ENCODE results near the gene SRY. TPM values are rescaled to one million over a fixed set of nuclear protein-coding genes. Genes with fewer than 3 reads are reported as not detected.

SRY gene
- total and polyA plus RNA-seq, 10 of the 15 experiments (the other 5 are each of a cell fraction or from before 2014, with no cell fraction given), result not detected

- TF ChIP-seq ZBTB4 (CRISPR knock-in tag; IDR thresholded peaks at IDR 0.05) (no peak), MYB (IDR thresholded peaks at IDR 0.05; ENCODE audit: borderline replicate concordance, low read depth, low read length) (no peak), CHD1 (IDR thresholded peaks at IDR 0.05; ENCODE audit: low read depth, low read length) (no peak), CBX3 (IDR thresholded peaks at IDR 0.05; ENCODE audit: borderline replicate concordance, low read depth) (no peak)
These were observed 12.8 kb upstream of the SRY start (continued) for GRCh38 chrY:2800246-2800645.

- Histone ChIP-seq H4K20me1 (ENCODE audit: control insufficient read depth, insufficient read depth) (no peaks in the 10 kb centered on the region), H3K4me1 (ENCODE audit: control insufficient read depth, insufficient read depth, low read length) (no peaks in the 10 kb centered on the region), H3K27ac (ENCODE audit: control insufficient read depth, insufficient read depth) (no peak overlapping the region), H3K4me2 (ENCODE audit: control insufficient read depth, insufficient read depth) (no peak overlapping the region), H3K4me3 (no peak overlapping the region), H3K27me3 (replicated peaks in 1 of 2; ENCODE audit: control insufficient read depth in 2 of 2, insufficient read depth in 2 of 2, low read length in 1 of 2) (no peaks in the 10 kb centered on the region), H3K79me2 (ENCODE audit: control insufficient read depth, insufficient read depth, low read length) (no peaks in the 10 kb centered on the region), H3K9me3 (replicated peaks; ENCODE audit: control insufficient read depth, insufficient read depth, low read length) (no peaks in the 10 kb centered on the region), H3K36me3 (ENCODE audit: control insufficient read depth in 2 of 2, insufficient read depth in 2 of 2, low read length in 1 of 2) (no peaks in the 10 kb centered on the region), H3K9ac (ENCODE audit: control insufficient read depth, insufficient read depth, low read length) (no peak overlapping the region), H2AFZ (ENCODE audit: control insufficient read depth, low read depth, low read length) (no peak overlapping the region)
- DNase-seq (ENCODE audit: low read depth, low spot score) (no peak), ATAC-seq (no peak), FAIRE-seq (no peak)
- ChIA-PET POLR2A (no interaction called here), RAD21 (ENCODE audit: unreplicated experiment) (no interaction called here), SMC1A (ENCODE audit: uncharacterized antibody, unreplicated experiment) (no interaction called here), CTCF (no interaction called here)
- TF ChIP-seq FOS (IDR thresholded peaks at IDR 0.05; ENCODE audit: borderline replicate concordance, extremely low read depth, insufficient read length) (no peak), SREBF1 (IDR thresholded peaks at IDR 0.05; ENCODE audit: low read length) (no peak), SUPT20H (IDR thresholded peaks at IDR 0.05; ENCODE audit: borderline replicate concordance, control insufficient read depth, low read depth, low read length) (no peak), CREB1 (IDR thresholded peaks at IDR 0.05; ENCODE audit: low read depth) (no peak), BHLHE40 (IDR thresholded peaks at IDR 0.05; ENCODE audit: borderline replicate concordance in 1 of 2, low read depth in 2 of 2, low read length in 1 of 2) (no peak)
- intact Hi-C loops (cut with micrococcal nuclease; ENCODE audit: unreplicated experiment) (no loop called here), in situ Hi-C loops (cut with MboI) (no loop called here)
- BruUV-seq (replicated peaks), result no TSS peak
These were observed 10.5 kb upstream of the SRY start for GRCh38 chrY:2797991-2798390.
